Inflammatory macrophage (primary cell): ENCODE results near the gene POPDC2.
"Not testable (repeated sequence)": the region's sequence is repeated elsewhere in the genome, so short reads cannot be mapped to it uniquely, and the experiment has no call there.

Experiments used
- DNase-seq, 2 donors: peaks; one replicate each; pipeline ENCODE4 v3.0.0-alpha.2; 2020 to 2022
- total RNA-seq, 18 experiments: gene quantifications; one replicate each; lab custom pipeline; 2026; ENCODE audit warnings: mixed read lengths in 6 of 18, inconsistent platforms in 2 of 18; lab: John Stamatoyannopoulos, UW

POPDC2 gene, protein sequence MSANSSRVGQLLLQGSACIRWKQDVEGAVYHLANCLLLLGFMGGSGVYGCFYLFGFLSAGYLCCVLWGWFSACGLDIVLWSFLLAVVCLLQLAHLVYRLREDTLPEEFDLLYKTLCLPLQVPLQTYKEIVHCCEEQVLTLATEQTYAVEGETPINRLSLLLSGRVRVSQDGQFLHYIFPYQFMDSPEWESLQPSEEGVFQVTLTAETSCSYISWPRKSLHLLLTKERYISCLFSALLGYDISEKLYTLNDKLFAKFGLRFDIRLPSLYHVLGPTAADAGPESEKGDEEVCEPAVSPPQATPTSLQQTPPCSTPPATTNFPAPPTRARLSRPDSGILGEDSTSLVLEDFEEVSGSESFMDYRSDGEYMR
- total RNA-seq, result 0.16 to 3.1 (median 0.81) reads per million in 18 experiments

GRCh38 chr3:119660474-119661440 lies at the start of gene POPDC2:
TSS of gene POPDC2 (minus strand) at chr3:119660589. CDS start at chr3:119660423, 166 bp downstream.
- no peak for DNase-seq

- DNase-seq, result no peak
Measured at GRCh38 chr3:119703820-119704531, 43.6 kb upstream of the POPDC2 start.

DNA sequence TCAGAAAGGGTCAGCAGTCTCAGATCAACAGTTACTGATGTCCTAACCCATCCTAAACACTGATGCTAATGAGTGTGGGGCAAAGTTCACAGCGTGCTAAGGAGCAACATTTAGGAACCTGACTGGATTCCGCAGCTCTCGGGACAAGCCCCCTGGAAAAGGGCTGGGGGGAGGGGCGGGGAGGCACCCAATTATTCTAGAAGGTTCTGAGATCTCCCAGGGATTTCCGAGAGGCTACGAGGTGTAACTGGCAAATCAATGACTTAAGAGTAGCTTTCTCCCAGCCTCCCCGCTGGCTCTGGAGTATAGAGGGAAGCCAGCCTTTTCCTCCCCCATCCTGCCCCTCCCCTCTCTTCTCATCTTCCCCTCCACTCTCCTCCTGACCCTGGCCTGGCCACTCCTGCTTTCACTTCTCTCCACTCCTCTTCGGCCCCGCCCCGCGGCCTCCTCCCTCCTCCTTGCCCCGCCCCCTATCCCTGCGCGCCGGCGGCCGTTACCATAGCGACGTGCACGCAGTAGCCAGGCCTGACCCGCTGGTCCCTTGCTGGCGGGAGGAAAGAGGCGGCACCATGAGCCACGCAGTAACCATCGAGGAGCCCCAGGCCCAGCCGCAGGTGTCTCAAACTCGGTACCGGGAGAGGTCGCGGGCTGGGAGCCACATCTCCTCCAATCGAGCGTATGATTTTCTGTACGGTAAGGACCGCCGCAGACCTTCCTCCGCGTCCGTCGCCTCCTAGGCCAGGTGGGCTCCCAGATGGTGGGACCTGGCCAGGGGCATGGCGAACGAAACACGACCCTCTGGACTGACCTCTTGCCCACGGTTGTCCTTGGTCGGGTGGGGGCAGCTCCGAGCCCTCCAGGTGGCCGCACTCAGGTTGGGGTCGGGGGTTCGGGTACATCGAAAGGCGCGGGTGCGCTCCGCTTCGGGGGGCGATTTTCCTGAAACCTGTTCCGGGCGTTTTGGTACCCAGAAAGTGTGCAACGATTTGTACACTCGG lies 42.4 kb upstream of the POPDC2 start, which contains the start of gene CFAP91:
CFAP91 (plus strand) TSS at position 493 of the 998 bp plus-strand sequence; CDS start at position 570, 77 bp downstream.
- peak; percentile 92 to 95 for DNase-seq

DNA sequence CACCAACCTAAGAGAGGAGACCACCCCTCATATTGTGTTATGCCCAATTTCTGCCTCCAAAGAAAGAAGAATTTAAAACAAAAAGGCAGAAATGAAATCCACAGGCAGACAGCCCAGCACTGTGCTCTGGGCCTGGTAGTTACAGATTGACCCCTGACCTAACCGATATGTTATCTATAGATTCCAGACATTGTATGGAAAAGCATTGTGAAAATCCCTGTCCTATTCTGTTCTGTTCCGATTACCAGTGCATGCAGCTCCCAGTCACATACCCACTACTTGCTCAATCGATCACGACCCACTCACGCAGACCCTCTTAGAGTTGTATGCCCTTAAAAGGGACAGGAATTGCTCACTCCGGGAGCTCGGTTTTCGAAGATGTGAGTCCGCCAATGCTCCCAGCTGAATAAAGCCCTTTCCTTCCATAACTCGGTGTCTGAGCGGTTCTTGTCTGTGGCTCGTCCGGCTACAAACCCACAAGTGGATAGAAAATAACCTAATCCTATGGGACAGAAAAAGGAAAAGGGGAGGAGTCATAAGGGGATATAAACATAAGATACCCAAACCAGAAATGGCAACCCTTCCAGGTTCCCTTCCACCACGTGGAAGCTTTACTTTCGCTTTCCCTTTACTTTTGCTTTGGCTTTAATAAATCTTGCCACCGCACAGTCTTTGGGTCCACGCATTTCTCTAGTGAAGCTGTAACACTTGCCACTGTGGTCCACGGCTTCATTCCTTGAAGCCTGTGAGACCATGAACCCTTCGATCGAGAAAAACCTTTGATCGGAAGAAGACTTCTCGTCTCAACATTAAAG lies 40.7 kb upstream of the POPDC2 start:
- no peak for DNase-seq

GRCh38 chr3:119700269-119700919 lies 40.0 kb upstream of the POPDC2 start:
- DNase-seq, result peak; percentile 85 to 89

GRCh38 chr3:119697394-119697793 lies 37.0 kb upstream of the POPDC2 start:
- DNase-seq, result no peak

DNA sequence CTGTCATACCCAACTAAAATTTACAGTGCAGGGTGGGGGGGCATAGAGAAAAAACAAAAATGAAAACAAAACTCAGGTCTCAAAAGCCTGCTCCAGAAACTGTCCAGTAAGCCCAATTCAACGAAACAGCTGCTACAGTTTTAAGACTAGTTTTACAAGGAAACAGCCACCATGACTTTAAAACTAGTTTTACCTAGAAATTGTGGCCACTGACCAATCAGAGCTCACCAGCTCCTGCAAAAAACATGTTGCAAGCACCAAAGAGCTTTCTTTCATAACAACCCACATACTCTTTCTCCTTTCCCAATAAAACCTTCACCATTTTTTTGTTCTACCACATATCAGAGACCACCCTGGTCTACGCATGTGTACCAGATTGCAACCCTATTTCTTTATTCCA lies 35.1 kb upstream of the POPDC2 start:
- DNase-seq, result peak; percentile 24 to 25

DNA sequence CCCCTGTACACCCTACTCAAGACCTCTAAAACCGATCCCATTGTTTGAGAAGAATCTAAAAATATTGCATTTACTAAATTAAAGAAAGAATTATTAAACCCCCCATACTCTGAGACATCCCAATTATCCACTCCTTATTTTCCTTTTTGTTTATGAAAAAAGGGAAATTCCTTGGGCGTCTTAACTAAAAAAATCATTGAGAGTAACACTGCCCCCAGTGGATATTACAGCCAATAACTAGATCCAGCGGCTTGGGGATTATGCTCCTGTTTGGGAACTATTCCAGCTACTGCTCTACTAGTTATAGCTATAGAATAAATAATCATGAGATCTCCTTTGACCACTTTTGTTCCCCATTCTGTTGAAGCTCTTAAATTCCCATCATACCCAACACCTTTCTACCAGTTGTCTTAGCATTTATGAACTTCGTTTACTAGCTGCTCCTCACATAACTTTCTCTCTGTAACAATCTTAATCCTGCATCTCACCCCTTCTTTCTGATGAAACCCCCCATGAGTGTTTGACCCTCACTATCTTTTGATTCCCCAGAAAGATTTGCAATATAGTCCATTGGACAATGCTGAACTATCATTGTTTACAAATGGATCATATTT lies 29.8 kb upstream of the POPDC2 start:
- peak; percentile 30 to 50 for DNase-seq

DNA sequence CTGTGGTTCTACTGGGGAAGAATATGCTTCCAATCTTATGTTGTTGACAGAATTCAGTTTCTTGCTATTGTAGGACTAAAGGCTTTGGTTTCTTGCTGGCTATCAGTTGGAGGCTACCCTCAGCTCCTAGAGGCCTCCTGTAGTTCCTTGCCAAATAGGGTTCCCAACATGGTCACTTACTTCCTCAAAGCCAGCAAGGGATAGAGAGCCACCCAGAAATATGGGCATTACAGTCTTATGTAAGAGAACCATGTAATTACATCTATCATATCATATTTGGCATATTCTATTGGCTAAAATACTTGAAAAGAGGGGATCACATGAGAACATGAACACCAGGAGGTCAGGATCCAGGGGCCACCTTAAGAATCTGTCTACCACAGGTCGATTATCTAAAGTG lies 23.0 kb upstream of the POPDC2 start:
- peak in 1 of 2 donors; percentile 17 for DNase-seq

DNA sequence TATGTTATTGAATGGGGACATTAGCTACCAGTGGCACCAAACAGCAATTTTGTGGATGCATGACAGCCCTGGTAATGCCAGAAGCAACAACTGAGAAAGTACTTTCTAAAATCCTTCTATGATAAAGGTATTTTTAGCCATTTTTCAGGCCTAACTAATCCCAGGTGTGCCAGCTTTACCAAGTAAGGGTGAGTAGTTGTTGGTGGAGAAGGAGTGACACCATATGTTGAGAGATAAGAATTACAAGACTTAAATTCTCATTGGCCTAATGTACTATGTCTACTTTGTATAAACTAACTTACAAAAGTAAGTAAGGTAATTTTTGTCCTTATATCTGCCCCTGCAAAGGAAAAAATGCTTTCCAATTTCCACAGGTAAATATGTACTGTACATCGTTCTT lies 20.9 kb upstream of the POPDC2 start:
- DNase-seq, result peak; percentile 20 to 39

GRCh38 chr3:119679874-119680273 lies 19.5 kb upstream of the POPDC2 start:
- DNase-seq, result no peak

DNA sequence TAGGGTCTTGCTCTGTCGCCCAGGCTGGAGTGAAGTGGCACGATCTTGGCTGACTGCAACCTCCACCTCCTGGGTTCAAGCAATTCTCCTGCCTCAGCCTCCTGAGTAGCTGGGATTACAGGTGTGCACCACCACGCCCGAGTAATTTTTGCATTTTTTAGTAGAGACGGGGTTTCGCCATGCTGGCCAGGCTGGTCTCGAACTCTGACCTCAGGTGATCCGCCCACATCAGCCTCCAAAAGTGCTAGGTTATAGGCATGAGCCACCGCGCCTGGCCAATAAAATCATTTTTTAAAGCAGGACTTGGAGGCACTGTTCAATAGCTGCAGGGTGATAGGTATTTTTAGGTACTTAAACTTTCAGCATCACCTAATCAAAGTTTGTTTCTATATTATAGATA lies 17.8 kb upstream of the POPDC2 start:
- DNase-seq, result not testable (repeated sequence)

- no peak for DNase-seq
Measured at GRCh38 chr3:119677641-119677934, 17.2 kb upstream of the POPDC2 start.

DNA sequence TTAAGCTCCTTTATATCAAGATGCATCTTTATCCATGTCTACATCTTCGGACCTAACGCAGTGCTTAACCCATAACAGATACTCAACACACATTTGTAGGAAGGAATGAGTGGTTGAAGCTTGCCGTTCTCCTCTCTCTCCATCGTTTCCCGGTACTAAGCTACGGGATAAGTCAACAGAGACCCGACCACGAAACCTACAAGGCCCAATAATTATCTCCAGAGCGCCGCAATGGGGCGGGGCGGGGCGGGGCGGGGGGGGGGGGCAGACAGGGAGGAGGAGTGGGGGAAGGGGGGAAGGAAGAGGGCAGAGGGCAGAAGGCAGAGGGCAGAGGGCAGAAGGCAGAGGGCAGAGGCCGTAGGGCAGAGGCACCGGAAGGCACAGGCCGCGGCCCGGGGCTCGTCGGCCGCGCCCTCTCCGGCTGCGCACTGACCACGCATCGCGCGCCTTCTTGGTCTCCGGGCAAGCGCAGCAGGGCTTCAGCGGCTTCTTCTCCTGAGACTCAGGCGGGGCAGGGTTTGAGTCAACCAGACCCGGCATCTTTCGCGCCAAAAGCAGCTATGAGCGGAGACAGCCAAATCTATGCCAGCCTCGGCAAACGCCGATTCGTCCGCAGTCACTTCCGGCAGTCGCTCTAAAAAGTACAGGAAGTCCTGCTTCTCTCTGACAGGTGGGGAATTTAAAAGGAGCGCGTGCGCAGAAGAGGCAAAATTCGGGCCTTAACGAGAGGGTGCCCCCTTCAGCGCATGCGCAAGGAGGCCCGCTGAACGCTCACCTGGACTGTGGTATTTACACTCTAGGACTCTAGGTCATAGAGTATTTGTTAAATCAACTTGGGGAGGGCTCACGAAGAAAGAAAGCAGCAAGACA lies 16.6 kb upstream of the POPDC2 start, which contains the start of gene COX17:
COX17 (minus strand) TSS at position 636 of the 870 bp plus-strand sequence; CDS start at position 540, 96 bp downstream.
- DNase-seq, result peak; percentile 94 to 96

DNA sequence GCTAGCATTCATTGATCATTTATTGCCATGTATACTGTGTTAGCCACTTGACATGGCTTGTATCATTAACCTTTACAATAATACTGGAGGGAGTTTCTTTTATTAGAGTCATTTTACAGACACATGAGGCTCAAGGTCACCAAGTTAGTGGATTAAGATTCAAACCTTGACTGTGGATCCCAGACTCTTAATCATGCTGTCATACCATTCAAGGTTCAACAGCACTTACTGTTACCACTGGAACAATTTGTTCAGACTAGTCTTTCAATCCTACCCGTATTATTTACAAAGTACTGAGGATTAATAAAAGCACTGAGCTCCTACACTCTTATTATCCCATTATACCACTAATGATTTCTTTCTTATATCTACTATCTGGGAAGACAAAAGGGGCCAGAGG lies 15.6 kb upstream of the POPDC2 start:
- DNase-seq, result no peak

DNA sequence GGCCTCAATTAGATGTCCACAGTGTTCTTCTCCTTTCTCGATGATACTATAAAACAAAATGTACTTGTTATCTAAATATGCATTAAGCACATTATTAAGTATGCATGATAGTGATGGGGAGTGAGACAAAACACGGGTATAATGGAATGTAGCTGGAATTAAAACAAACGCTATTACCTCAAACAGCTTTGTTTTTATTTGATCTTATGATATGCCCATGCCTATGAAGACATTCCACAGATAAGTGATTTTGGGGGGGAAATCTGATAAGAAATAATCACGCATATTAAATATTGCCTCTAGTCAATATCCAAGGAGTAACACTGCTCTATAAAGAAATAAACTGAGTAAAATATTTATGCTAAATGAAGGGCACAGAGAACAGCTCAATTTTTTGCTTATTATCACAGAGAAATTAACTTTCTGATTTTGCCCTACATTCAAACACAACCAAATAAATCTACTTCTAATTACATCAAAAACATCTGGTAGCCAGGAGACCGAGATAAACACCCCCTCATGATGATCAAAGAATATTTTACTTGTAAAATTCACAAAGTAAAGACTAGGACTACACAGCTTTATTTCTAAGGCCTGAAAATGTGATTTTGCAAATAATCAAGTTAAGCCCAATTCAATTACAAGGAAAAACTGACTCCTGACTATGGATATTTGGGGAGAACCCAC lies 14.9 kb upstream of the POPDC2 start:
- no peak for DNase-seq

- no peak for DNase-seq
Measured at GRCh38 chr3:119673875-119674274, 13.5 kb upstream of the POPDC2 start.

- no peak for DNase-seq
Measured at GRCh38 chr3:119672776-119673175, 12.4 kb upstream of the POPDC2 start.
